Liver (tissue), 9 donors: ENCODE data around the gene LY86. TPM values are rescaled to one million over a fixed set of nuclear protein-coding genes. Genes with fewer than 3 reads are reported as not detected.
A peak's percentile ranks its signal among the peaks of the same experiment; 100 is the strongest.

Source experiments
- DNase-seq: peaks from one replicate; pipeline ENCODE4 v3.0.0-alpha.2; 2017; ENCODE audit warnings: low spot score
- H3K27ac ChIP-seq, 2 donors: one replicate each; pipeline ENCODE4 v1.7.0; 2013; ENCODE audit warnings: inconsistent platforms in 2 of 2, low read length in 2 of 2, control low read depth in 1 of 2, low read depth in 1 of 2, mild to moderate bottlenecking in 1 of 2
- H3K27me3 ChIP-seq, 4 donors: one replicate each; pipeline versions ENCODE4 v1.6.1 to v1.7.0; 2013; ENCODE audit warnings: low read length in 3 of 4, inconsistent platforms in 1 of 4, mild to moderate bottlenecking in 1 of 4, moderate library complexity in 1 of 4; ENCODE audit not compliant: control insufficient read depth in 4 of 4, insufficient read depth in 4 of 4
- H3K36me3 ChIP-seq, 4 donors: one replicate each; pipeline versions ENCODE4 v1.6.1 to v1.7.0; 2013; ENCODE audit warnings: low read length in 3 of 4, mild to moderate bottlenecking in 3 of 4, low read depth in 1 of 4, moderate library complexity in 1 of 4; ENCODE audit not compliant: control insufficient read depth in 4 of 4, insufficient read depth in 3 of 4
- H3K4me1 ChIP-seq, 4 donors: one replicate each; pipeline versions ENCODE4 v1.6.1 to v1.7.0; 2013; ENCODE audit warnings: low read length in 3 of 4, mild to moderate bottlenecking in 3 of 4, moderate library complexity in 1 of 4; ENCODE audit not compliant: control insufficient read depth in 4 of 4, insufficient read depth in 4 of 4
- H3K4me3 ChIP-seq, 3 donors: one replicate each; pipeline versions ENCODE4 v1.6.1 to v1.7.0; 2013; ENCODE audit warnings: low read length in 3 of 3, control low read depth in 1 of 3, low read depth in 1 of 3, mild to moderate bottlenecking in 1 of 3
- H3K9ac ChIP-seq, 2 donors: one replicate each; pipeline ENCODE4 v1.7.0; 2013; ENCODE audit warnings: low read length in 2 of 2, mild to moderate bottlenecking in 2 of 2, moderate library complexity in 2 of 2, control low read depth in 1 of 2, low read depth in 1 of 2
- H3K9me3 ChIP-seq, 4 donors: one replicate each; pipeline versions ENCODE4 v1.6.1 to v1.7.0; 2013; ENCODE audit warnings: low read length in 3 of 4; ENCODE audit not compliant: control insufficient read depth in 4 of 4
- ATF3 ChIP-seq: IDR thresholded peaks from 2 replicates; pipeline ENCODE4 v1.6.1; 2016; ENCODE audit warnings: antibody characterized with exemption
- CTCF ChIP-seq: fragments of 150-350 bp; IDR thresholded peaks from 2 replicates; pipeline ENCODE4 v1.5.1; 2017; ENCODE audit warnings: improper control_type of control experiment, low read depth, low read length; ENCODE audit not compliant: missing input control
- FOXA1 ChIP-seq: IDR thresholded peaks from 2 replicates; pipeline ENCODE4 v1.6.1; 2016; ENCODE audit warnings: antibody characterized with exemption
- GABPA ChIP-seq, 2 donors: IDR thresholded peaks in 1 of 2; conservative IDR thresholded peaks in 1 of 2; 2 replicates each; pipeline ENCODE4 v1.6.1; 2016; ENCODE audit warnings: antibody characterized with exemption in 2 of 2, mild to moderate bottlenecking in 1 of 2, moderate library complexity in 1 of 2
- HNF4G ChIP-seq: IDR thresholded peaks from 2 replicates; pipeline ENCODE4 v1.6.1; 2016; ENCODE audit warnings: antibody characterized with exemption
- JUND ChIP-seq, 2 donors: IDR thresholded peaks; 2 replicates each; pipeline ENCODE4 v1.6.1; 2016; ENCODE audit warnings: antibody characterized with exemption in 2 of 2
- RAD21 ChIP-seq, 2 donors: IDR thresholded peaks; 2 replicates each; pipeline ENCODE4 v1.6.1; 2016; ENCODE audit warnings: antibody characterized with exemption in 2 of 2, mild to moderate bottlenecking in 2 of 2
- REST ChIP-seq: IDR thresholded peaks from 2 replicates; pipeline ENCODE4 v1.6.1; 2016; ENCODE audit warnings: antibody characterized with exemption, mild to moderate bottlenecking
- SP1 ChIP-seq: IDR thresholded peaks from 2 replicates; pipeline ENCODE4 v1.6.1; 2018; ENCODE audit warnings: antibody characterized with exemption, mild to moderate bottlenecking
- TAF1 ChIP-seq: conservative IDR thresholded peaks from 2 replicates; pipeline ENCODE4 v1.6.1; 2016; ENCODE audit warnings: antibody characterized with exemption, mild to moderate bottlenecking
- YY1 ChIP-seq: IDR thresholded peaks from 2 replicates; pipeline ENCODE4 v1.6.1; 2016; ENCODE audit warnings: antibody characterized with exemption, mild to moderate bottlenecking
- WGBS: extraction: QIAGEN DNeasy Blood & Tissue Kit; methylation state at CpG from one replicate; pipeline ENCODE4 v1.1.7; 2013; 5-methylcytosine and 5-hydroxymethylcytosine counted together
- polyA plus RNA-seq, 2 donors: library from polyadenylated mRNA; stranded (reverse) in 1 of 2; unstranded in 1 of 2; fragments of 200-250 nt in 1 of 2; fragments of >200 nt in 1 of 2; fragmentation: Nextera tagmentation in 1 of 2; extraction: Ambion mirVana in 1 of 2; gene quantifications; one replicate each; pipeline versions ENCODE4 v1.2.1 to v1.2.3, GENCODE V29; 2013 to 2015
- total RNA-seq, 2 donors: library from RNA; depleted of rRNA; stranded (reverse); fragments of >200 nt; gene quantifications; one replicate each; pipeline ENCODE4 v1.2.3, GENCODE V29; 2014
- donor health status: healthy.
- donor health status: healthy.
- donor health status: healthy.
- donor health status: healthy.
- donor health status: healthy.

The LY86 gene
- total and polyA plus RNA-seq, 4 donors = 1.4 to 7.8 (median 3.7) TPM

- Histone ChIP-seq H3K36me3 (no peaks in the 10 kb centered on the region), H3K27me3 (no peaks in the 10 kb centered on the region), H3K9me3 (no peaks in the 10 kb centered on the region), H3K4me1 (no peaks in the 10 kb centered on the region), H3K9ac (no peak overlapping the region), H3K27ac (no peak overlapping the region), H3K4me3 (no peak overlapping the region)
- no peak for TF ChIP-seq YY1
- 92% methylated on average over 7 of the region's 7 CpGs for WGBS
- no peak for DNase-seq
Measured at GRCh38 chr6:6616656-6617055, 28.1 kb downstream of the LY86 start.

GRCh38 chr6:6619021-6619794 lies 30.7 kb downstream of the LY86 start:
- Histone ChIP-seq H3K9ac (no peak overlapping the region), H3K27me3 (no peaks in the 10 kb centered on the region), H3K36me3 (no peaks in the 10 kb centered on the region), H3K4me3 (no peak overlapping the region), H3K27ac (no peak overlapping the region), H3K9me3 (no peaks in the 10 kb centered on the region), H3K4me1 (no peaks in the 10 kb centered on the region)
- DNase-seq = no peak
- WGBS = 88% methylated on average over 8 of the region's 8 CpGs
- TF ChIP-seq SP1 = no peak
- no peak for TF ChIP-seq FOXA1
- no peak for TF ChIP-seq ATF3
- TF ChIP-seq HNF4G = no peak

- H3K27me3 ChIP-seq = no peaks in the 10 kb centered on the region
- TF ChIP-seq FOXA1 (no peak), CTCF (no peak), GABPA (IDR thresholded peaks at IDR 0.05 in 1 of 2, conservative IDR thresholded peaks at IDR 0.05 in 1 of 2) (no peak), RAD21 (IDR thresholded peaks at IDR 0.05) (peak in 1 of 2 donors; percentile 9), JUND (IDR thresholded peaks at IDR 0.05) (no peak)
- no peak overlapping the region for H3K27ac ChIP-seq
- no peaks in the 10 kb centered on the region for H3K9me3 ChIP-seq
- DNase-seq = no peak
- H3K36me3 ChIP-seq = no peaks in the 10 kb centered on the region
- H3K4me3 ChIP-seq = no peak overlapping the region
- WGBS = 73% methylated on average over 9 of the region's 9 CpGs
- no peaks in the 10 kb centered on the region for H3K4me1 ChIP-seq
- no peak overlapping the region for H3K9ac ChIP-seq
Measured at GRCh38 chr6:6620766-6621425, 32.4 kb downstream of the LY86 start.

GRCh38 chr6:6622501-6622900 lies 34.0 kb downstream of the LY86 start:
- Histone ChIP-seq H3K4me1 (no peaks in the 10 kb centered on the region), H3K27ac (no peak overlapping the region), H3K36me3 (no peaks in the 10 kb centered on the region), H3K27me3 (no peaks in the 10 kb centered on the region), H3K9ac (no peak overlapping the region), H3K9me3 (no peaks in the 10 kb centered on the region), H3K4me3 (no peak overlapping the region)
- no peak for DNase-seq
- 83% methylated on average over 1 of the region's 1 CpG for WGBS
- TF ChIP-seq YY1 (no peak), GABPA (IDR thresholded peaks at IDR 0.05 in 1 of 2, conservative IDR thresholded peaks at IDR 0.05 in 1 of 2) (no peak), FOXA1 (no peak), JUND (IDR thresholded peaks at IDR 0.05) (no peak), CTCF (no peak), ATF3 (no peak), HNF4G (no peak), TAF1 (no peak), REST (no peak), SP1 (no peak)
